Adrenal gland (tissue), 12 donors: Measurements from ENCODE around the gene NEGR1. TPM values are rescaled to one million over a fixed set of nuclear protein-coding genes. Genes with fewer than 3 reads are reported as not detected.

Experiments
- DNase-seq, 7 donors: peaks; one replicate each; pipeline ENCODE4 v3.0.0-alpha.2; 2019 to 2020
- H3K27ac ChIP-seq, 5 donors: fragments of 200-600 bp; sonication (generic) in 4 of 5; 1 replicate in 3 of 5; 2 replicates in 2 of 5; pipeline versions ENCODE4 v1.5.1 to v1.8.0; 2016 to 2020; ENCODE audit warnings: mild to moderate bottlenecking in 1 of 5
- H3K27me3 ChIP-seq: fragments of 200-600 bp; 2 replicates; pipeline ENCODE4 v1.8.0; 2021
- H3K36me3 ChIP-seq, 2 donors: fragments of 200-600 bp; replicated peaks in 1 of 2; 1 replicate in 1 of 2; 2 replicates in 1 of 2; pipeline versions ENCODE4 v1.5.1 to v1.8.0; 2018 to 2022
- H3K4me1 ChIP-seq, 2 donors: fragments of 200-600 bp; replicated peaks in 1 of 2; 1 replicate in 1 of 2; 2 replicates in 1 of 2; pipeline versions ENCODE4 v1.5.1 to v1.8.0; 2018 to 2021
- H3K4me3 ChIP-seq, 4 donors: fragments of 200-600 bp; sonication (generic) in 3 of 4; one replicate each; pipeline ENCODE4 v1.5.1; 2016 to 2018
- H3K9me3 ChIP-seq, 3 donors: fragments of 200-600 bp; sonication (generic) in 1 of 3; replicated peaks in 1 of 3; 1 replicate in 2 of 3; 2 replicates in 1 of 3; pipeline versions ENCODE4 v1.5.1 to v1.8.0; 2016 to 2021
- POLR2A ChIP-seq, 2 donors: fragments of 450-650 bp; IDR thresholded peaks; one replicate each; pipeline ENCODE4 v1.6.1; 2017; ENCODE audit warnings: antibody characterized with exemption in 2 of 2, mild to moderate bottlenecking in 2 of 2, moderate library complexity in 1 of 2
- WGBS, 4 donors: extraction: QIAGEN DNeasy Blood & Tissue Kit in 2 of 4; methylation state at CpG; one replicate each; pipeline versions ENCODE4 v1.1.5 to v1.1.7; 2013 to 2017; 5-methylcytosine and 5-hydroxymethylcytosine counted together
- intact Hi-C, 2 donors: fragments of 100-400 bp; cut with DNase I; formaldehyde crosslinking; loops; one replicate each; pipeline versions ENCODE4 v1.14.1 to v1.15.0; 2022 to 2023
- polyA plus RNA-seq, 3 donors: library from polyadenylated mRNA; stranded (reverse); fragments of 200-250 nt in 2 of 3; fragments of 350-450 nt in 1 of 3; fragmentation: Illumina TruSeq in 1 of 3; extraction: RNeasy Lipid Tissue Mini Kit (QIAGEN cat#74804) in 1 of 3; gene quantifications; one replicate each; pipeline ENCODE4 v1.2.3, GENCODE V29; 2013 to 2014
- total RNA-seq, 9 donors: library from RNA; depleted of rRNA in 4 of 9; stranded (reverse); fragments of >200 nt in 4 of 9; fragments of 120-200 nt in 1 of 9; fragmentation: NEBNext Ultra II Directional in 1 of 9; extraction: Animal tissue kit (Norgen Biotek cat#: 25700) in 1 of 9; gene quantifications; one replicate each; pipeline versions ENCODE4 v1.1.0 to v1.2.4, GENCODE V29; 2013 to 2023
- TF ChIP-seq, protein P1 (sequence below), 6 experiments: fragments of 450-650 bp in 4 of 6; fragments of 200-600 bp in 2 of 6; sonication (generic) in 1 of 6; IDR thresholded peaks; 1 replicate in 5 of 6; 2 replicates in 1 of 6; pipeline versions ENCODE4 v1.5.1 to v1.8.0; 2016 to 2021; ENCODE audit warnings: antibody characterized with exemption in 6 of 6, mild to moderate bottlenecking in 2 of 6, moderate library complexity in 1 of 6
- donor health status: healthy with polysubstance abuse.
- donor health status: Bipolar disorder and iron deficiency.
- donor health status: DM: yes; HTN: yes; CAD: no.
- donor health status: DM: no; HTN: no; CAD: no.
- donor health status: DM: no; HTN: no; CAD: no.
- donor health status: DM: yes; HTN: yes; CAD: no.

Gene NEGR1
- total and polyA plus RNA-seq, 12 donors, result 1.1 to 7.4 (median 4.0) TPM

DNA sequence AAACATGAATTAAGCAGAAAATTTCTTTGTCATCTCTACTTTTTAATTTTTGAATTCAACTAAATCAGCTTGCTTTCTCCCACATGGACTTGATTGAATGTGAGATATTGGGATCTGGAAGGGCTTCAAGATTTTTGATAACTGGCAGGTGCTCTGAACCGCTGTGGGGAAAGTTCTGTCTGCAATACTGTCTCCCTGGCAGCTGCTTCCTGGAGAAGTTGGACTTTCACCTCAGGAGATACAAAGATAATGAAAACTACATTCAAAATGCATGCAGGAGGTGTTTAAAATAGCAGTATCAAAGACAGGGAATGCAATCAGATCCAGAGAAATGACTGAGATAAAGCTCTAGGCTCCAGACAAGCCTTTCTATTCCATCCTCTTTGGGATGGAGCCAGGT lies 338.3 kb downstream of the NEGR1 start:
- TF ChIP-seq, protein P1, sequence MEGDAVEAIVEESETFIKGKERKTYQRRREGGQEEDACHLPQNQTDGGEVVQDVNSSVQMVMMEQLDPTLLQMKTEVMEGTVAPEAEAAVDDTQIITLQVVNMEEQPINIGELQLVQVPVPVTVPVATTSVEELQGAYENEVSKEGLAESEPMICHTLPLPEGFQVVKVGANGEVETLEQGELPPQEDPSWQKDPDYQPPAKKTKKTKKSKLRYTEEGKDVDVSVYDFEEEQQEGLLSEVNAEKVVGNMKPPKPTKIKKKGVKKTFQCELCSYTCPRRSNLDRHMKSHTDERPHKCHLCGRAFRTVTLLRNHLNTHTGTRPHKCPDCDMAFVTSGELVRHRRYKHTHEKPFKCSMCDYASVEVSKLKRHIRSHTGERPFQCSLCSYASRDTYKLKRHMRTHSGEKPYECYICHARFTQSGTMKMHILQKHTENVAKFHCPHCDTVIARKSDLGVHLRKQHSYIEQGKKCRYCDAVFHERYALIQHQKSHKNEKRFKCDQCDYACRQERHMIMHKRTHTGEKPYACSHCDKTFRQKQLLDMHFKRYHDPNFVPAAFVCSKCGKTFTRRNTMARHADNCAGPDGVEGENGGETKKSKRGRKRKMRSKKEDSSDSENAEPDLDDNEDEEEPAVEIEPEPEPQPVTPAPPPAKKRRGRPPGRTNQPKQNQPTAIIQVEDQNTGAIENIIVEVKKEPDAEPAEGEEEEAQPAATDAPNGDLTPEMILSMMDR (IDR thresholded peaks at IDR 0.05), result no peak
- TF ChIP-seq POLR2A (IDR thresholded peaks at IDR 0.05), result no peak
- intact Hi-C loops, result no loop called here
- WGBS, 4 donors, result 58 to 68% (median 63%) methylated on average over 1 of the region's 1 CpG

DNA sequence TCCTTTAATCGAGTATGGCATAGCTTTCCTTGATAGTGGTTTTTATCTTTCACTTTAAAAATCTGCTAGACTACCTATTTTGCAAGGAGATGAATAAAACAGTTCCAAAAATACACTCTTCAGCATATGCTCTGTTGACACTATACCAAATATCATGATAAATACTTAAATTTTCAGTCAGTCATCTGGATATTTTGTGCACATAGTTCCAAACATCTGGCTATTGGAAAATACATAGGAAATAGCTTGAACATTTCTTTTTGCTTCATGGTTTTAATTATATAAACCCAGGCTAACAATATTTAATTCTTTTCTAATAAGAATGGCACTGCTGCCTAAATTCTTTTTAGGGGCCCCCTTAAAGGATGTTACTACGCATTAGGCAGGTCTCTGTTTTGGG lies 342.1 kb downstream of the NEGR1 start:
- intact Hi-C loops, result no loop called here
- H3K4me3 ChIP-seq, result no peak overlapping the region
- H3K36me3 ChIP-seq, result no peaks in the 10 kb centered on the region
- DNase-seq, result no peak
- no peaks in the 10 kb centered on the region for H3K27me3 ChIP-seq
- no peak overlapping the region for H3K27ac ChIP-seq
- 82 to 86% (median 84%) methylated on average over 2 of the region's 2 CpGs for WGBS, 4 donors
- TF ChIP-seq, protein P1 (IDR thresholded peaks at IDR 0.05), result no peak
- no peak for TF ChIP-seq POLR2A (IDR thresholded peaks at IDR 0.05)
- no peaks in the 10 kb centered on the region for H3K9me3 ChIP-seq
- H3K4me1 ChIP-seq, result no peaks in the 10 kb centered on the region

More for the DNA sequence above, 338.3 kb downstream of the NEGR1 start:
- no peaks in the 10 kb centered on the region for H3K36me3 ChIP-seq
- no peak overlapping the region for H3K27ac ChIP-seq
- DNase-seq, result no peak
- no peak overlapping the region for H3K4me3 ChIP-seq
- H3K4me1 ChIP-seq, result no peaks in the 10 kb centered on the region
- H3K27me3 ChIP-seq, result no peaks in the 10 kb centered on the region
- H3K9me3 ChIP-seq, result no peaks in the 10 kb centered on the region

DNA sequence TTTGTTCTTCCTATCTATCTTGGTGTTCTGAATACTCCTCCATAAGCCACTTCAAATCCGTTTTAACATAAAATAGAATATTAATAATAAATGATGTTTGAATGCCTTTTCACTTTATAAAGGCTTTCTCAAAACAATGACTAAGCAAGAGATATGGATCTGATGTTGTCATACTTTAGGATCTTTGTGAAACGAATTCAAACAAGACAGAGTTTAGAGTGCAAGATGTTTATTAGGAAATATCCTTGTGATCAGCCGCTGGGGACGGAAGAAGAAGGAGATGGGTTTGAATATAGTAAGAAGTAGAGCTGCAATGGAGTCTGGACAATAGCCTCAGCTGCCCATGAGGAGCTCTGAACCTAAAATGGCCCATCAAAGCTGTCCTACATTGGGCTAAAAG lies 351.8 kb downstream of the NEGR1 start:
- TF ChIP-seq, protein P1 (IDR thresholded peaks at IDR 0.05), result no peak
- TF ChIP-seq POLR2A (IDR thresholded peaks at IDR 0.05), result no peak
- DNase-seq, result no peak
- no peak overlapping the region for H3K4me3 ChIP-seq
- H3K27me3 ChIP-seq, result no peaks in the 10 kb centered on the region
- no peak overlapping the region for H3K27ac ChIP-seq
- intact Hi-C loops, result no loop called here
- 58 to 71% (median 64%) methylated on average over 4 of the region's 4 CpGs for WGBS, 4 donors
- no peaks in the 10 kb centered on the region for H3K4me1 ChIP-seq
- H3K36me3 ChIP-seq, result no peaks in the 10 kb centered on the region
- H3K9me3 ChIP-seq, result no peaks in the 10 kb centered on the region

DNA sequence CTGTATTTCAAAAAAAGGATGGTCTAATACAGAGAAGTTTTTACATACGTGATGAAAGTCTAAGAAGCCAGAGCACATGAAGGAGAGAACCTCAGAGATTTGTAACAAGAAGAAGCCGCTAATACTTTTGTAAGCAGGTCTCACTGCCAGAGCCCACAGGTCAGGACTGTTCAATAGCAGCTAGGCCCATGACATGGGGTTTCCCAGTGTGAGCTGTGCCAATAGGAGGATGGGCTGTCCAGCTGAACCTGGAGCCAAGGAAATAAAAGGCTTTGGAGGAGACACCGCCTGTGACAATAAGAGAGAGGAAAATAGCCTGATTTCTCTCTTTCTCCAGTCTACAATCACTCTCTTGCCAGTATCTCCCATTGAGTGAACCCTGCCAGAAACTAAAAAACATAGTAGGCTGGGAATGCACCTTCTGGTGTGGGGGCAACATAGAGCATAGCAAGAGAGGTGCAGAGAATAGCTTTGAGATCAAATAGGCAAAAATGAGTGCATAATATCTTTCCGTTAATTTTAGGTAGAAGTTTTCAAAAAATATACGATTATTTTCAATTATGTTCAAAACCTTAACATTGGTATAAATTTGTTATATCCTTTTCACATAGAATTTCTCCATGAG lies 360.3 kb downstream of the NEGR1 start:
- WGBS, 4 donors, result 79 to 93% (median 86%) methylated on average over 5 of the region's 5 CpGs
- Histone ChIP-seq H3K27me3 (no peaks in the 10 kb centered on the region), H3K9me3 (no peaks in the 10 kb centered on the region), H3K4me3 (no peak overlapping the region), H3K27ac (no peak overlapping the region), H3K36me3 (no peaks in the 10 kb centered on the region), H3K4me1 (no peaks in the 10 kb centered on the region)
- intact Hi-C loops, result no loop called here
- TF ChIP-seq, protein P1 (IDR thresholded peaks at IDR 0.05), result no peak
- no peak for TF ChIP-seq POLR2A (IDR thresholded peaks at IDR 0.05)
- DNase-seq, result no peak
